Activated CD8-positive, alpha-beta memory T cell treated with anti-CD3 and anti-CD28 coated beads, Interleukin-2, amount 50 U/mL, for 4 hours (primary cell): Measurements from ENCODE around the gene PRKAG3.
"Not testable (repeated sequence)": the region's sequence is repeated elsewhere in the genome, so short reads cannot be mapped to it uniquely, and the experiment has no call there.

Experiments used
- DNase-seq: peaks from one replicate; pipeline ENCODE4 v3.0.0-alpha.2; 2020

The PRKAG3 gene

GRCh38 chr2:218780046-218780445 is 51.6 kb downstream of the PRKAG3 start:
- DNase-seq = no peak

GRCh38 chr2:218777276-218777990 is 54.2 kb downstream of the PRKAG3 start:
- DNase-seq = no peak

DNA sequence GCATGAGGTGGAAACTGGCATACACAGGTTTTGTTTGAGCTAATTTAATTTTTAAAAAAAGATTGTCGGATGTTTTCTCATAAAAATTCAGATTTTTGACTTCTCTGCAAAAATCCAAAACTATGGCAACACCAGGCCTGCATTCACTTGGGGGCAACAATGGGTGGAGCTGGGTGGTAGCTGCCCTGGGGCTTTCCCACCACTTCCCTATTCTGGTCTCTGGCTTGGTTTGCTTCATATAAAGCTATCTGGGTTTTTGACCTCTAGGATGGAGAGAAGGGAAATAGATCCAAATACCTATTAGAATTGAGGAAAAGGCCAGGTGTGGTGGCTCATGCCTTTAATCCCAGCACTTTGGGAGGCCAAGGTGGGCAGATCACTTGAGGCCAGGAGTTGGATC is 55.1 kb downstream of the PRKAG3 start:
- DNase-seq = no peak

GRCh38 chr2:218773881-218774280 is 57.7 kb downstream of the PRKAG3 start:
- DNase-seq = no peak

DNA sequence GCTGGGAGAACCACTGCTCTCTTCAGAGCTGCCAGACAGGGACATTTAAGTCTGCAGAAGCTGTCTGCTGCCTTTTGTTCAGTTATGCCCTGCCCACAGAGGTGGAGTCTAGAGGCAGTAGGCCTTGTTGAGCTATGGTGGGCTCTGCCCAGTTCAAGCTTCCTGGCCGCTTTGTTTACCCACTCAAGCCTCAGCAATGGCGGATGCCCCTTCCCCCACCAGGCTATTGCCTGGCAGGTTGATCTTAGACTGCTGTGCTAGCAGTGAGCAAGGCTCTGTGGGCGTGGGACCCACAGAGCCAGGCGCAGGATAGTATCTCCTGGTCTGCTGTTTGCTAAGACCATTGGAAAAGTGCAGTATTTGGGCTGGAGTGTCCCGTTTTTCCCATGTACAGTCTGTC is 58.8 kb downstream of the PRKAG3 start:
- not testable (repeated sequence) for DNase-seq
